ENCODE data around the gene SPAG4. TPM values are rescaled to one million over a fixed set of nuclear protein-coding genes. Genes with fewer than 3 reads are reported as not detected.

SPAG4 gene
- total and polyA plus RNA-seq, 10 of the 15 experiments (the other 5 are each of a cell fraction or from before 2014, with no cell fraction given): 0.90 to 12.5 (median 2.4) TPM

GRCh38 chr20:35582741-35583404 is 32.8 kb upstream of the SPAG4 start:
- BruUV-seq (replicated peaks): no TSS peak
- in situ Hi-C loops (cut with MboI) (no loop called here), intact Hi-C loops (cut with micrococcal nuclease; ENCODE audit: unreplicated experiment) (no loop called here)
- no peaks in the 10 kb centered on the region for H3K4me1 ChIP-seq (ENCODE audit: control insufficient read depth, insufficient read depth, low read length)
- no peak overlapping the region for H3K27ac ChIP-seq (ENCODE audit: control insufficient read depth, insufficient read depth)
- H2AFZ ChIP-seq (ENCODE audit: control insufficient read depth, low read depth, low read length): no peak overlapping the region
- 33% methylated on average over 12 of the region's 12 CpGs for WGBS (ENCODE audit: insufficient coverage, insufficient replicate concordance, low lambda C conversion rate, missing lambda C conversion rate)
- no peaks in the 10 kb centered on the region for H4K20me1 ChIP-seq (ENCODE audit: control insufficient read depth, insufficient read depth)
- DNase-seq (ENCODE audit: low read depth, low spot score) (no peak), ATAC-seq (no peak), FAIRE-seq (no peak)
- no peak overlapping the region for H3K4me2 ChIP-seq (ENCODE audit: control insufficient read depth, insufficient read depth)
- no peak overlapping the region for H3K4me3 ChIP-seq
- ChIA-PET POLR2A (interaction anchor here (0.6 kb wide), 1 partner anchor 251 kb away, joined by 3 read pairs; no protein-coding TSS in a partner anchor), RAD21 (ENCODE audit: unreplicated experiment) (no interaction called here), SMC1A (ENCODE audit: uncharacterized antibody, unreplicated experiment) (no interaction called here), CTCF (no interaction called here)
- no peaks in the 10 kb centered on the region for H3K9me3 ChIP-seq (replicated peaks; ENCODE audit: control insufficient read depth, insufficient read depth, low read length)
- H3K9ac ChIP-seq (ENCODE audit: control insufficient read depth, insufficient read depth, low read length): no peak overlapping the region
- H3K79me2 ChIP-seq (ENCODE audit: control insufficient read depth, insufficient read depth, low read length): no peaks in the 10 kb centered on the region
- H3K27me3 ChIP-seq (replicated peaks in 1 of 2; ENCODE audit: control insufficient read depth in 2 of 2, insufficient read depth in 2 of 2, low read length in 1 of 2): no peaks in the 10 kb centered on the region
- no peaks in the 10 kb centered on the region for H3K36me3 ChIP-seq (ENCODE audit: control insufficient read depth in 2 of 2, insufficient read depth in 2 of 2, low read length in 1 of 2)
- TF ChIP-seq YBX1 (IDR thresholded peaks at IDR 0.05): no peak

- ATAC-seq (no peak; the same call in 1 of the 3 replicates), DNase-seq (ENCODE audit: low read depth, low spot score) (no peak), FAIRE-seq (no peak)
- H3K9me3 ChIP-seq (replicated peaks; ENCODE audit: control insufficient read depth, insufficient read depth, low read length): no peaks in the 10 kb centered on the region
- in situ Hi-C loops (cut with MboI) (no loop called here), intact Hi-C loops (cut with micrococcal nuclease; ENCODE audit: unreplicated experiment) (no loop called here)
- H3K4me1 ChIP-seq (ENCODE audit: control insufficient read depth, insufficient read depth, low read length): no peaks in the 10 kb centered on the region
- H4K20me1 ChIP-seq (ENCODE audit: control insufficient read depth, insufficient read depth): no peaks in the 10 kb centered on the region
- ChIA-PET SMC1A (ENCODE audit: uncharacterized antibody, unreplicated experiment) (no interaction called here), CTCF (no interaction called here), POLR2A (no interaction called here), RAD21 (ENCODE audit: unreplicated experiment) (no interaction called here)
- no peak overlapping the region for H3K4me3 ChIP-seq
- H3K4me2 ChIP-seq (ENCODE audit: control insufficient read depth, insufficient read depth): no peak overlapping the region
- BruUV-seq (replicated peaks): no TSS peak
- H3K27me3 ChIP-seq (replicated peaks in 1 of 2; ENCODE audit: control insufficient read depth in 2 of 2, insufficient read depth in 2 of 2, low read length in 1 of 2): no peaks in the 10 kb centered on the region
- H2AFZ ChIP-seq (ENCODE audit: control insufficient read depth, low read depth, low read length): no peak overlapping the region
- no peak overlapping the region for H3K9ac ChIP-seq (ENCODE audit: control insufficient read depth, insufficient read depth, low read length)
- no peak overlapping the region for H3K27ac ChIP-seq (ENCODE audit: control insufficient read depth, insufficient read depth)
- no peaks in the 10 kb centered on the region for H3K79me2 ChIP-seq (ENCODE audit: control insufficient read depth, insufficient read depth, low read length)
- no peaks in the 10 kb centered on the region for H3K36me3 ChIP-seq (ENCODE audit: control insufficient read depth in 2 of 2, insufficient read depth in 2 of 2, low read length in 1 of 2)
- TF ChIP-seq BRCA1 (IDR thresholded peaks at IDR 0.05; ENCODE audit: low read depth, low read length) (no peak), TCF12 (IDR thresholded peaks at IDR 0.05; ENCODE audit: low read depth, low read length) (no peak), SMARCA5 (IDR thresholded peaks at IDR 0.05) (no peak)
- WGBS (ENCODE audit: insufficient coverage, insufficient replicate concordance, low lambda C conversion rate, missing lambda C conversion rate): 44% methylated on average over 18 of the region's 18 CpGs
These were observed 31.7 kb upstream of the SPAG4 start for GRCh38 chr20:35583636-35584560.

All from GM12878 (cell line).